PFSK-1 (cell line): ENCODE measurements around the gene FIBP.

Source experiments
- FOXP2 ChIP-seq: optimal IDR thresholded peaks from 2 replicates; pipeline ENCODE3; 2011; ENCODE audit warnings: borderline replicate concordance, control low read depth, inconsistent platforms; ENCODE audit not compliant: insufficient read depth; ENCODE audit errors: extremely low read length, extremely low read depth
- POLR2AphosphoS5 ChIP-seq: IDR thresholded peaks from 2 replicates; pipeline ENCODE4 v1.6.1; 2012; ENCODE audit warnings: low read depth, mild to moderate bottlenecking, control low read depth, low read length, moderate library complexity
- REST ChIP-seq, 2 experiments: IDR thresholded peaks; 2 replicates each; pipeline versions ENCODE4 v1.6.1 to v1.8.0; 2011 to 2012; ENCODE audit warnings: low read depth in 2 of 2, low read length in 2 of 2, control low read depth in 1 of 2, inconsistent platforms in 1 of 2, mild to moderate bottlenecking in 1 of 2, moderate library complexity in 1 of 2; ENCODE audit not compliant: insufficient read depth in 1 of 2
- SIN3A ChIP-seq: IDR thresholded peaks from 2 replicates; pipeline ENCODE4 v1.6.1; 2012; ENCODE audit warnings: mild to moderate bottlenecking, low read length, moderate library complexity, borderline replicate concordance; ENCODE audit not compliant: insufficient read depth
- TAF1 ChIP-seq: IDR thresholded peaks from 2 replicates; pipeline ENCODE4 v1.6.1; 2012; ENCODE audit warnings: low read length, control low read depth, borderline replicate concordance; ENCODE audit not compliant: insufficient read depth

FIBP gene

DNA sequence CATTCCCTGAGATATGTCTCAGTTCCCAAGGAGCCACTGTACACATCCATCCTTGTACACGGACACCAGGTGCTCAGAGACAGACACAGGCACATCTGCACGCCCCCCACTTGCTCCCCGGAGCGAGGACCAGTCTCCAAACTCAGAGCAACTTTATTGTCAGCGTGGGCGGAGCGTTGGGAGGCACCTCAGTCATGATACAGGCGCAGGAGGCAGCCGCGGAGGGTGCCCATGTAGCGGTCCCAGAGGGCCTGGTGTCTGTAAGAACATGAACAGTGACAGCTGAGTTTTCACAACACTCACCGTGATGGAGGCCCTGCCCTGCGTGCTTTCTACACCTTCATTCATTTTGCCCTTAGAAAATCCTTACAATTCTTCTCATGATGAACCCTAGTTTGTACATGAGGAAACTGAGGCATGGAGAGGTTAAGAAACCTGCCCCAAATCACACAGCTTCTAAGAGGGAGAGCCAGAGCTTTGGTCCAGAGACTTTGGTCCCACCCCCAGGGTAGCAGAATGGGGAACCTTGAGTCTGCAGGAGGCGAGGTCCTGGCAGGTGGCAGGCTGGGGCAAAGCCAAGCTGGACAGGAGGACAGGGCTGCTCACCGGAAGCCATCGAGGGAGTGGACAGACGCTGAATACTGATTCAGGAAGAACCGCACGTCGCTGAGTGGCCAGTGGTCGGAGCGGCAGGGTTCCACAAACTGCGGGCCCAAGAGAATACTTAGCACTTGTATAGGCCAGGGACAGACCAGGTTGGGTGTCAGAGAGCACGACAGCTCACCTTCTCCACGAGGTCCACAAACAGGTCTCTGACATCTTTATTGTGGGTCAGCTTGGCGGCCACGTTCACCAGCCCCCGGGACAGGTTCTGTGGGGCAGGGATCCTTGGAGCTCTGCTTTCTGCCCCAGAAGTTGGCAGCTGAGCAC lies 4.2 kb downstream of the FIBP start:
- TF ChIP-seq SIN3A (no peak), POLR2AphosphoS5 (no peak), TAF1 (no peak), REST (IDR thresholded peaks at IDR 0.05; ENCODE audit: insufficient read depth in 1 of 2, low read depth in 2 of 2, low read length in 2 of 2) (no peak), FOXP2 (no peak)

DNA sequence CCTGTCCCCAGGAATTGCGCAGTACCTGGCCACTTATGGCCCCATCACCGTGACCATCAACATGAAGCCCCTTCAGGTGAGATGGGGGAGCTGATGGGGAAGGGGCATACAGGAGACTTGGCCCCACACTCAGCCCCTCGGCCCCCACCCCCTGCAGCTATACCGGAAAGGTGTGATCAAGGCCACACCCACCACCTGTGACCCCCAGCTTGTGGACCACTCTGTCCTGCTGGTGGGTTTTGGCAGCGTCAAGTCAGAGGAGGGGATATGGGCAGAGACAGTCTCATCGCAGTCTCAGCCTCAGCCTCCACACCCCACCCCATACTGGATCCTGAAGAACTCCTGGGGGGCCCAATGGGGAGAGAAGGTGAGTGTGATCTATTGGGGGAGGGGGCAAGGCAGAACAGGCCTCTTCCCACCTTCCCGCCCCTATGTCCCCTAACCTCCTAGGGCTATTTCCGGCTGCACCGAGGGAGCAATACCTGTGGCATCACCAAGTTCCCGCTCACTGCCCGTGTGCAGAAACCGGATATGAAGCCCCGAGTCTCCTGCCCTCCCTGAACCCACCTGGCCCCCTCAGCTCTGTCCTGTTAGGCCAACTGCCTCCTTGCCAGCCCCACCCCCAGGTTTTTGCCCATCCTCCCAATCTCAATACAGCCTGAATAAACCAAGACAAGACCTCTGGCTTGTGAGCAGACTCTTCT lies 5.1 kb downstream of the FIBP start:
- no peak for TF ChIP-seq SIN3A
- TF ChIP-seq FOXP2, result no peak
- TF ChIP-seq TAF1, result no peak
- no peak for TF ChIP-seq POLR2AphosphoS5
- no peak for TF ChIP-seq REST (IDR thresholded peaks at IDR 0.05; ENCODE audit: insufficient read depth in 1 of 2, low read depth in 2 of 2, low read length in 2 of 2)

GRCh38 chr11:65882120-65883057 lies 5.9 kb downstream of the FIBP start:
- TF ChIP-seq POLR2AphosphoS5 (no peak; the same call in 1 of the 2 replicates), REST (IDR thresholded peaks at IDR 0.05; ENCODE audit: insufficient read depth in 1 of 2, low read depth in 2 of 2, low read length in 2 of 2) (no peak), TAF1 (no peak), SIN3A (no peak), FOXP2 (no peak)

DNA sequence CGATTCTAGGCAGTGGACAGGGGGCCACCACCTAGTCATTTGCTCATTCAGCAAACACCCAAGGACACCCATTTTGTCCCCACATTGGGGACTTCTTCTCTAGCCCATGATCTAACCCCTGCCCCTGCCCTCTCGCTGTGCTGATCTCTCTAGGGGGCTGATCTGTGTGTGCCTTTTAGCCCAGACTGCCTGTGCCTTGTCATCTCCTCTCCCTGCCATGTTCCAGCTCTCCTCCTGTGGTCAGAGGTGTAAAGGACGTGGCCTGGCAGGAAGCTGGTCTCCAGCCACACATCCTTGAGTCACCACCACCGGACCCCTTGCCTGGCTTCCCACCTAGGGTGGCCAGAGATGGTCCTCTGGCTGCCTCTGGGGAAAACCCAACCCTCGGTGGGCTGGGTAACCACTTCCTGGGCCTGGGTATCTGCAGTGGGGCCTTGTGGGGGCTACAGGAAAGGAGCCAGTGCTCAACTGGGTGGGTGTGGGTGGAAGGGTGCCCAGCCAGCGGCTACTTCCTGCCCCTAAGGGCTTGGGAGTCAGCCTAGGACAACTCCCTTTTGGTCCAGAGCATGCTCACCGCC lies 7.3 kb downstream of the FIBP start:
- no peak for TF ChIP-seq FOXP2
- no peak for TF ChIP-seq POLR2AphosphoS5
- no peak for TF ChIP-seq SIN3A
- no peak for TF ChIP-seq REST (IDR thresholded peaks at IDR 0.05; ENCODE audit: insufficient read depth in 1 of 2, low read depth in 2 of 2, low read length in 2 of 2)
- no peak for TF ChIP-seq TAF1
